HEK293T (cell line): ENCODE measurements around the gene MSMP.

Experiments used
- CTCF ChIA-PET: fragments of 350-600 bp; formaldehyde crosslinking; extraction: SDS; loops from one replicate; lab custom pipeline; 2021; ENCODE audit warnings: antibody characterized with exemption, inconsistent platforms; lab: Yijun Ruan, JAX
- POLR2A ChIA-PET: fragments of 350-600 bp; formaldehyde crosslinking; extraction: SDS; loops from one replicate; lab custom pipeline; 2020; ENCODE audit warnings: antibody characterized with exemption, inconsistent platforms; lab: Yijun Ruan, JAX
- DNase-seq: peaks from one replicate; pipeline ENCODE4 v3.0.0; 2012; ENCODE audit warnings: mixed read lengths; ENCODE audit errors: extremely low spot score
- ARNT ChIP-seq: fragments of 450-650 bp; IDR thresholded peaks from 2 replicates; pipeline ENCODE4 v1.6.1; 2017; ENCODE audit warnings: mild to moderate bottlenecking
- BHLHE40 ChIP-seq: fragments of 450-650 bp; IDR thresholded peaks from 2 replicates; pipeline ENCODE4 v1.6.1; 2016; ENCODE audit warnings: mild to moderate bottlenecking, moderate library complexity, borderline replicate concordance
- CTBP1 ChIP-seq: fragments of 450-650 bp; IDR thresholded peaks from 2 replicates; pipeline ENCODE4 v1.6.1; 2016; ENCODE audit warnings: borderline replicate concordance
- ELF4 ChIP-seq: fragments of 450-650 bp; IDR thresholded peaks from 2 replicates; pipeline ENCODE4 v1.6.1; 2017; ENCODE audit warnings: antibody characterized with exemption
- FOXA1 ChIP-seq: fragments of 450-650 bp; IDR thresholded peaks from 2 replicates; pipeline ENCODE4 v1.6.1; 2016; ENCODE audit warnings: mild to moderate bottlenecking
- FOXK2 ChIP-seq: fragments of 450-650 bp; IDR thresholded peaks from 2 replicates; pipeline ENCODE4 v1.6.1; 2016; ENCODE audit warnings: mild to moderate bottlenecking
- FOXM1 ChIP-seq: fragments of 450-650 bp; IDR thresholded peaks from 2 replicates; pipeline ENCODE4 v1.6.1; 2017; ENCODE audit warnings: mild to moderate bottlenecking, borderline replicate concordance
- HDGF ChIP-seq: fragments of 450-650 bp; IDR thresholded peaks from 2 replicates; pipeline ENCODE4 v1.6.1; 2017; ENCODE audit warnings: antibody characterized with exemption, borderline replicate concordance
- L3MBTL2 ChIP-seq: fragments of 450-650 bp; conservative IDR thresholded peaks from 2 replicates; pipeline ENCODE4 v1.6.1; 2016; ENCODE audit warnings: mild to moderate bottlenecking
- LEF1 ChIP-seq: fragments of 450-650 bp; IDR thresholded peaks from 2 replicates; pipeline ENCODE4 v1.6.1; 2017; ENCODE audit warnings: mild to moderate bottlenecking, borderline replicate concordance
- NFRKB ChIP-seq: fragments of 450-650 bp; IDR thresholded peaks from 2 replicates; pipeline ENCODE4 v1.6.1; 2016; ENCODE audit warnings: mild to moderate bottlenecking, moderate library complexity
- PKNOX1 ChIP-seq: fragments of 450-650 bp; IDR thresholded peaks from 2 replicates; pipeline ENCODE4 v1.6.1; 2016
- SP1 ChIP-seq: fragments of 450-650 bp; IDR thresholded peaks from 2 replicates; pipeline ENCODE4 v1.6.1; 2017
- SUZ12 ChIP-seq: fragments of 450-650 bp; IDR thresholded peaks from 2 replicates; pipeline ENCODE4 v1.6.1; 2016; ENCODE audit warnings: mild to moderate bottlenecking
- TARDBP ChIP-seq: fragments of 450-650 bp; IDR thresholded peaks from 2 replicates; pipeline ENCODE4 v1.6.1; 2016
- ZNF384 ChIP-seq: fragments of 450-650 bp; IDR thresholded peaks from 2 replicates; pipeline ENCODE4 v1.6.1; 2016

Gene MSMP

DNA sequence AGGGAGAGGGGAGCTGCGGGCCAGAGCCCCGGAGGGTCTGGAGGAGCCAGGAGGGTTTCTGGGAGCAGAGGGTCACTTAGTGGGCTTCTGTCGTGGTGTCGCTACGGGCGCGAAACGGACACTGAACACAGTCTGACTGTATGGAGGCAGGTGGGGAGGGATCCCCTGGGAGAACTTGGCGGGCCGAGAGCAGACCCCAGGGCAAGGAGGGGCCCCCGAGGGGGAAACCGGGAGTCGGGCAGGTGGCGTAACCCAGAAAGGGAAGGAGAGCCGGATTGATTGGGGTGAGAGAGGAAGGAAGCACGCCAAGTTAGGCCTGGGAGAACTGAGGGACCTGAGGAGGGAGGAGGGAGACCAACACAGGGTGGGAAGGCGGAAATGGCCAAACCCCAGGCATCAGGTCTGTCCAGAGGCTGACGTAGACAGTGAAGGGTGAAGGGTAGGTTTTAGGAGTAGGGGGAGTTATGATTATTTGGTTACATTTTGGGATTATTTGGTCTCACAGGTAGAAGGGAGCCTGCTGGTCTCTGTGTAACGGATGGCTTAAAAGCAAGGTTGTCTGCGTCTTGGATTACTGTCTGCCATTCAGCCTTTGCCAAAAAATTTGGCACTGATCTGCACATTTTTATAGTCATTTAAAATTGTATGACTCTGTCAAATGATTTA lies 3.3 kb upstream of the MSMP start:
- DNase-seq: no peak
- ChIA-PET POLR2A (interaction anchor here (1.1 to 1.4 kb wide), 2 partner anchors 11 to 15 kb away, joined by 3 read pairs; no protein-coding TSS in a partner anchor), CTCF (interaction anchor here (0.7 to 1.4 kb wide), 2 partner anchors 18 to 61 kb away, joined by 3 to 5 read pairs; no protein-coding TSS in a partner anchor)
- TF ChIP-seq PKNOX1: no peak

- no peak for TF ChIP-seq FOXA1
- no peak for TF ChIP-seq FOXK2
- no peak for TF ChIP-seq LEF1
- no peak for TF ChIP-seq L3MBTL2
- no peak for TF ChIP-seq HDGF
- no peak for TF ChIP-seq ZNF384
- TF ChIP-seq NFRKB: no peak
- no peak for TF ChIP-seq ARNT
- no peak for DNase-seq
- ChIA-PET CTCF (interaction anchor here (0.7 to 1.4 kb wide), 3 partner anchors 19 to 60 kb away, joined by 3 to 5 read pairs (median 4); partner anchors contain the start of genes CREB3 and TLN1), POLR2A (interaction anchor here (1.0 to 1.4 kb wide), 3 partner anchors 12 to 24 kb away, joined by 3 to 4 read pairs (median 3); partner anchors contain the start of genes CREB3 and TLN1)
Measured at GRCh38 chr9:35756275-35757225, 2.5 kb upstream of the MSMP start.

- TF ChIP-seq SP1 (no peak), LEF1 (no peak), L3MBTL2 (no peak), NFRKB (no peak), ELF4 (no peak), HDGF (no peak), SUZ12 (no peak), TARDBP (no peak), PKNOX1 (no peak), FOXA1 (no peak), ZNF384 (no peak), CTBP1 (no peak), BHLHE40 (no peak)
- ChIA-PET POLR2A (interaction anchor here (1.4 kb wide), 1 partner anchor 94 kb away, joined by 3 read pairs; no protein-coding TSS in a partner anchor), CTCF (no interaction called here)
- no peak for DNase-seq
Measured at GRCh38 chr9:35755071-35755470, 995 bp upstream of the MSMP start.

DNA sequence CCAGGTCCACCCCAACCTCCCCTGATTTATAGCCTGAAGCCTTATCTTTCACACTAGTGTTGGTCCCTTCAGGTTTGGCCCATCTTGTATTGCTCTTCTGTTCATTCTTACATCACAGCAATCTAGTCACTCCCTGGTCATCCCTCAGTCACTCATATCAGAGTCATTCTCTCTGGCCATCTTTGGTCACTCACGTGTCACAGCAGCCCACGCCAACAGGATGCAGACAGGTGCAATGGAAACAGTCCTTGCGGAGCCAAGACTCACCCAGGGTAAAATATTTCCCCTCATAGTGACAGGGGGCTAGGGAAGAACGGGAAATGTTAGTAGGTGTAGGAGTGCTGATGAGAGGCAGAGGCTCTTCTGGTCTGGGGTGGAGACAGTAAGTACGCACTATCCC lies 610 bp downstream of the MSMP start:
- TF ChIP-seq SUZ12: no peak
- no peak for TF ChIP-seq HDGF
- no peak for TF ChIP-seq NFRKB
- TF ChIP-seq TARDBP: no peak
- TF ChIP-seq PKNOX1: no peak
- no peak for TF ChIP-seq SP1
- TF ChIP-seq CTBP1: no peak
- no peak for TF ChIP-seq FOXK2
- TF ChIP-seq LEF1: no peak
- no peak for TF ChIP-seq ELF4
- CTCF ChIA-PET: no interaction called here
- DNase-seq: no peak
- POLR2A ChIA-PET: no interaction called here

GRCh38 chr9:35750256-35750531 lies 3.9 kb downstream of the MSMP start:
- CTCF ChIA-PET: no interaction called here
- DNase-seq: no peak
- TF ChIP-seq BHLHE40 (no peak), HDGF (no peak), FOXA1 (no peak), LEF1 (no peak), CTBP1 (no peak), ELF4 (no peak), SUZ12 (no peak)
- POLR2A ChIA-PET: interaction anchor here (1.4 to 3.0 kb wide), 2 partner anchors 13 to 62 kb away, joined by 4 to 15 read pairs; partner anchors contain the start of gene SPAG8

- TF ChIP-seq BHLHE40 (no peak), FOXA1 (no peak), FOXM1 (no peak), ELF4 (no peak), NFRKB (no peak), HDGF (no peak), SP1 (no peak), L3MBTL2 (no peak), CTBP1 (no peak), TARDBP (no peak), SUZ12 (no peak), ZNF384 (no peak), LEF1 (no peak), FOXK2 (no peak), ARNT (no peak), PKNOX1 (no peak)
- CTCF ChIA-PET: interaction anchor here (0.8 kb wide), 1 partner anchor 53 kb away, joined by 3 read pairs; no protein-coding TSS in a partner anchor
- POLR2A ChIA-PET: interaction anchor here (1.2 to 3.3 kb wide), 7 partner anchors 10 to 85 kb away, joined by 3 to 20 read pairs (median 5); partner anchors contain the start of genes ARHGEF39, CREB3, SPAG8 and TLN1
- DNase-seq: peak; percentile 32
Measured at GRCh38 chr9:35749515-35750255, 4.4 kb downstream of the MSMP start.
